Liver (tissue), 9 donors: ENCODE data around the gene YWHAE. TPM values are rescaled to one million over a fixed set of nuclear protein-coding genes. Genes with fewer than 3 reads are reported as not detected.

ENCODE experiments used
- DNase-seq: peaks from one replicate; pipeline ENCODE4 v3.0.0-alpha.2; 2017; ENCODE audit warnings: low spot score
- H3K27ac ChIP-seq, 2 donors: one replicate each; pipeline ENCODE4 v1.7.0; 2013; ENCODE audit warnings: inconsistent platforms in 2 of 2, low read length in 2 of 2, control low read depth in 1 of 2, low read depth in 1 of 2, mild to moderate bottlenecking in 1 of 2
- H3K27me3 ChIP-seq, 4 donors: one replicate each; pipeline versions ENCODE4 v1.6.1 to v1.7.0; 2013; ENCODE audit warnings: low read length in 3 of 4, inconsistent platforms in 1 of 4, mild to moderate bottlenecking in 1 of 4, moderate library complexity in 1 of 4; ENCODE audit not compliant: control insufficient read depth in 4 of 4, insufficient read depth in 4 of 4
- H3K36me3 ChIP-seq, 4 donors: one replicate each; pipeline versions ENCODE4 v1.6.1 to v1.7.0; 2013; ENCODE audit warnings: low read length in 3 of 4, mild to moderate bottlenecking in 3 of 4, low read depth in 1 of 4, moderate library complexity in 1 of 4; ENCODE audit not compliant: control insufficient read depth in 4 of 4, insufficient read depth in 3 of 4
- H3K4me1 ChIP-seq, 4 donors: one replicate each; pipeline versions ENCODE4 v1.6.1 to v1.7.0; 2013; ENCODE audit warnings: low read length in 3 of 4, mild to moderate bottlenecking in 3 of 4, moderate library complexity in 1 of 4; ENCODE audit not compliant: control insufficient read depth in 4 of 4, insufficient read depth in 4 of 4
- H3K4me3 ChIP-seq, 3 donors: one replicate each; pipeline versions ENCODE4 v1.6.1 to v1.7.0; 2013; ENCODE audit warnings: low read length in 3 of 3, control low read depth in 1 of 3, low read depth in 1 of 3, mild to moderate bottlenecking in 1 of 3
- H3K9ac ChIP-seq, 2 donors: one replicate each; pipeline ENCODE4 v1.7.0; 2013; ENCODE audit warnings: low read length in 2 of 2, mild to moderate bottlenecking in 2 of 2, moderate library complexity in 2 of 2, control low read depth in 1 of 2, low read depth in 1 of 2
- H3K9me3 ChIP-seq, 4 donors: one replicate each; pipeline versions ENCODE4 v1.6.1 to v1.7.0; 2013; ENCODE audit warnings: low read length in 3 of 4; ENCODE audit not compliant: control insufficient read depth in 4 of 4
- GABPA ChIP-seq, 2 donors: IDR thresholded peaks in 1 of 2; conservative IDR thresholded peaks in 1 of 2; 2 replicates each; pipeline ENCODE4 v1.6.1; 2016; ENCODE audit warnings: antibody characterized with exemption in 2 of 2, mild to moderate bottlenecking in 1 of 2, moderate library complexity in 1 of 2
- HNF4A ChIP-seq, 2 donors: conservative IDR thresholded peaks; 2 replicates each; pipeline ENCODE4 v1.6.1; 2016; ENCODE audit warnings: antibody characterized with exemption in 2 of 2, mild to moderate bottlenecking in 2 of 2
- HNF4G ChIP-seq: IDR thresholded peaks from 2 replicates; pipeline ENCODE4 v1.6.1; 2016; ENCODE audit warnings: antibody characterized with exemption
- NR2F2 ChIP-seq: IDR thresholded peaks from 2 replicates; pipeline ENCODE4 v1.6.1; 2016; ENCODE audit warnings: antibody characterized with exemption
- RAD21 ChIP-seq, 2 donors: IDR thresholded peaks; 2 replicates each; pipeline ENCODE4 v1.6.1; 2016; ENCODE audit warnings: antibody characterized with exemption in 2 of 2, mild to moderate bottlenecking in 2 of 2
- RXRA ChIP-seq, 2 donors: IDR thresholded peaks; 2 replicates each; pipeline ENCODE4 v1.6.1; 2017 to 2018; ENCODE audit warnings: antibody characterized with exemption in 2 of 2, mild to moderate bottlenecking in 1 of 2
- SP1 ChIP-seq: IDR thresholded peaks from 2 replicates; pipeline ENCODE4 v1.6.1; 2018; ENCODE audit warnings: antibody characterized with exemption, mild to moderate bottlenecking
- TAF1 ChIP-seq: conservative IDR thresholded peaks from 2 replicates; pipeline ENCODE4 v1.6.1; 2016; ENCODE audit warnings: antibody characterized with exemption, mild to moderate bottlenecking
- YY1 ChIP-seq: IDR thresholded peaks from 2 replicates; pipeline ENCODE4 v1.6.1; 2016; ENCODE audit warnings: antibody characterized with exemption, mild to moderate bottlenecking
- WGBS: extraction: QIAGEN DNeasy Blood & Tissue Kit; methylation state at CpG from one replicate; pipeline ENCODE4 v1.1.7; 2013; 5-methylcytosine and 5-hydroxymethylcytosine counted together
- polyA plus RNA-seq, 2 donors: library from polyadenylated mRNA; stranded (reverse) in 1 of 2; unstranded in 1 of 2; fragments of 200-250 nt in 1 of 2; fragments of >200 nt in 1 of 2; fragmentation: Nextera tagmentation in 1 of 2; extraction: Ambion mirVana in 1 of 2; gene quantifications; one replicate each; pipeline versions ENCODE4 v1.2.1 to v1.2.3, GENCODE V29; 2013 to 2015
- total RNA-seq, 2 donors: library from RNA; depleted of rRNA; stranded (reverse); fragments of >200 nt; gene quantifications; one replicate each; pipeline ENCODE4 v1.2.3, GENCODE V29; 2014
- TF ChIP-seq, protein P1 (sequence below): fragments of 150-350 bp; IDR thresholded peaks from 2 replicates; pipeline ENCODE4 v1.5.1; 2017; ENCODE audit warnings: improper control_type of control experiment, low read depth, low read length; ENCODE audit not compliant: missing input control
- TF ChIP-seq, protein P2 (sequence below): IDR thresholded peaks from 2 replicates; pipeline ENCODE4 v1.6.1; 2016; ENCODE audit warnings: antibody characterized with exemption
- TF ChIP-seq, protein P3 (sequence below): IDR thresholded peaks from 2 replicates; pipeline ENCODE4 v1.6.1; 2016; ENCODE audit warnings: antibody characterized with exemption, mild to moderate bottlenecking
- TF ChIP-seq, protein P4 (sequence below): IDR thresholded peaks from 2 replicates; pipeline ENCODE4 v1.6.1; 2016; ENCODE audit warnings: antibody characterized with exemption
- donor health status: healthy.
- donor health status: healthy.
- donor health status: healthy.
- donor health status: healthy.
- donor health status: healthy.

Gene YWHAE
- total and polyA plus RNA-seq, 4 donors = 173 to 288 (median 202) TPM

DNA sequence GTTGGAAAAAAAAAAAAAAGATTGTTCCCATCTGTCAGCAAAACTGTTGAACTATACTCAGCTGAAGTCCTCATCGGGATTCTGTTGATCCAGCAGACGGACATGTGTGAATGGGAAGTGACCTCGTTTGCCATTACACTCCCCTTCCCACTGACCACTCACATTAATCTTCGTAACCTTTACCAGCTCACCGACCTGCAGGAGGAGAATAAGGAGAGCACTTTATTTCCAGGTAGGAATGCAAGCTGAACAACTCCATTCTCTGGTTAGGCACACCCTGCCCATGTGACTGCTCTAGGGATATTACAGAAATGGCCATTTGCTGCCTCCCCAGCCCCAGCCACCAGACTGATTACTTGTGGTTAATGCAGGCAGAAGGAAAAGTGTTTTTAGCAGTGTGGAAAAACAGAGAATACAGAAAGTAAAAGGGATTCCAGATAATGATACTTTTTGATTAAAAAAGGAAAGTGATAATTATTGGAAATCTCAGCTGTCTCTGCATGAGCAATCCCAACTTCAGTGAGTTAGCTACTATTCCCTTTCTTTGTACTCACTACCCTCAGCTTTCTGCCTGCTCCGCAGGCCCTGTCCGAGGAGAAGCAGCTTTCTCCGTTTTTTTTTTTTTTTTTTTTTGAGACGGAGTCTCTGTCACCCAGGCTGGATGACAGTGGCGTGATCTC is 23.6 kb upstream of the YWHAE start:
- TF ChIP-seq, protein P1, sequence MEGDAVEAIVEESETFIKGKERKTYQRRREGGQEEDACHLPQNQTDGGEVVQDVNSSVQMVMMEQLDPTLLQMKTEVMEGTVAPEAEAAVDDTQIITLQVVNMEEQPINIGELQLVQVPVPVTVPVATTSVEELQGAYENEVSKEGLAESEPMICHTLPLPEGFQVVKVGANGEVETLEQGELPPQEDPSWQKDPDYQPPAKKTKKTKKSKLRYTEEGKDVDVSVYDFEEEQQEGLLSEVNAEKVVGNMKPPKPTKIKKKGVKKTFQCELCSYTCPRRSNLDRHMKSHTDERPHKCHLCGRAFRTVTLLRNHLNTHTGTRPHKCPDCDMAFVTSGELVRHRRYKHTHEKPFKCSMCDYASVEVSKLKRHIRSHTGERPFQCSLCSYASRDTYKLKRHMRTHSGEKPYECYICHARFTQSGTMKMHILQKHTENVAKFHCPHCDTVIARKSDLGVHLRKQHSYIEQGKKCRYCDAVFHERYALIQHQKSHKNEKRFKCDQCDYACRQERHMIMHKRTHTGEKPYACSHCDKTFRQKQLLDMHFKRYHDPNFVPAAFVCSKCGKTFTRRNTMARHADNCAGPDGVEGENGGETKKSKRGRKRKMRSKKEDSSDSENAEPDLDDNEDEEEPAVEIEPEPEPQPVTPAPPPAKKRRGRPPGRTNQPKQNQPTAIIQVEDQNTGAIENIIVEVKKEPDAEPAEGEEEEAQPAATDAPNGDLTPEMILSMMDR = no peak
- TF ChIP-seq TAF1 = no peak
- no peak for DNase-seq
- 83% methylated on average over 10 of the region's 10 CpGs for WGBS
- H3K4me1 ChIP-seq = no peaks in the 10 kb centered on the region
- no peaks in the 10 kb centered on the region for H3K27me3 ChIP-seq
- H3K9me3 ChIP-seq = no peaks in the 10 kb centered on the region
- peaks cover 8 to 44% (median 27%) of the 10 kb centered on the region in 4 donors for H3K36me3 ChIP-seq
- no peak overlapping the region for H3K4me3 ChIP-seq
- H3K9ac ChIP-seq = no peak overlapping the region
- no peak overlapping the region for H3K27ac ChIP-seq

DNA sequence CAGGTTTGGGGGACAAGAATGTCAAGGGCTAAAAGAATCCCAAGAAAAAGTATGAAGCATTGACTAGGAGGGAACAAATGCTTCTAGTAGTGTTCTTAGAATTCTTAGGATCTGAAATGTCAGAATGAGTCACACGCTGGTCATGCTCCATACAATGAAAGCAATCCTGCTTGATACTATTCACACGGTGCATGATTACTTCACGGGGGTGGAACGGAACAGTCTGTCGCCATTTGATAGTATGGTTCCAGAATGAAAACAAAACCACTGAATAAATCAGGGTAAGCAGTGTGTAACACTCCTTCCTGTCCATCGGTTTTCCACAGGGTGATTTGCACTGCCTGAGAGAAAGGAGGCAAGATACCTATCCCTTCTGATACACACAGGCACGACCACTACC is 22.9 kb upstream of the YWHAE start:
- Histone ChIP-seq H3K36me3 (peaks cover 8 to 44% (median 27%) of the 10 kb centered on the region in 4 donors), H3K27ac (no peak overlapping the region), H3K4me3 (no peak overlapping the region), H3K9ac (no peak overlapping the region), H3K27me3 (no peaks in the 10 kb centered on the region), H3K4me1 (no peaks in the 10 kb centered on the region), H3K9me3 (no peaks in the 10 kb centered on the region)
- no peak for DNase-seq
- no peak for TF ChIP-seq YY1
- 84% methylated on average over 7 of the region's 7 CpGs for WGBS

DNA sequence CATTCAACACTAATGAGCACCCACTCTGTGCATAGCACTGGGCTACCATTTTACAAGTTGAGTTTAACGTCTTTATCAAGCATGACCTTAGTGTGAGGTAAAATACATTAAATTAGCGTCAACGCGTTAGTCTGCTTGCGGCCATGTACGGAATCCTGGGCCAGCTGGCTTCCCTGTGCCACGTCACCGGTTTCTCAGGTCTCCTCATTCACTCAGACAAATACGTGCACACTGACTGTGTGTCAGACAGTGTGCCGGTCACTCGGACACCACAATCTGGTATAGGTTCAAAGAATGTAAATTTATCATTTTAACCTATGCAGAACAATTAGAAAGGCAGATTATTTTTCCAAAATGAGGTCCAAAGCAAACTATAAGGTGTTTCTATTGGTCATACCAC is 21.4 kb upstream of the YWHAE start:
- TF ChIP-seq NR2F2 (no peak), GABPA (IDR thresholded peaks at IDR 0.05 in 1 of 2, conservative IDR thresholded peaks at IDR 0.05 in 1 of 2) (no peak), SP1 (no peak), HNF4G (no peak), TAF1 (no peak), HNF4A (conservative IDR thresholded peaks at IDR 0.05) (no peak), RXRA (IDR thresholded peaks at IDR 0.05) (no peak), RAD21 (IDR thresholded peaks at IDR 0.05) (no peak)
- TF ChIP-seq, protein P2, sequence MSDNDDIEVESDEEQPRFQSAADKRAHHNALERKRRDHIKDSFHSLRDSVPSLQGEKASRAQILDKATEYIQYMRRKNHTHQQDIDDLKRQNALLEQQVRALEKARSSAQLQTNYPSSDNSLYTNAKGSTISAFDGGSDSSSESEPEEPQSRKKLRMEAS = no peak
- TF ChIP-seq, protein P3, sequence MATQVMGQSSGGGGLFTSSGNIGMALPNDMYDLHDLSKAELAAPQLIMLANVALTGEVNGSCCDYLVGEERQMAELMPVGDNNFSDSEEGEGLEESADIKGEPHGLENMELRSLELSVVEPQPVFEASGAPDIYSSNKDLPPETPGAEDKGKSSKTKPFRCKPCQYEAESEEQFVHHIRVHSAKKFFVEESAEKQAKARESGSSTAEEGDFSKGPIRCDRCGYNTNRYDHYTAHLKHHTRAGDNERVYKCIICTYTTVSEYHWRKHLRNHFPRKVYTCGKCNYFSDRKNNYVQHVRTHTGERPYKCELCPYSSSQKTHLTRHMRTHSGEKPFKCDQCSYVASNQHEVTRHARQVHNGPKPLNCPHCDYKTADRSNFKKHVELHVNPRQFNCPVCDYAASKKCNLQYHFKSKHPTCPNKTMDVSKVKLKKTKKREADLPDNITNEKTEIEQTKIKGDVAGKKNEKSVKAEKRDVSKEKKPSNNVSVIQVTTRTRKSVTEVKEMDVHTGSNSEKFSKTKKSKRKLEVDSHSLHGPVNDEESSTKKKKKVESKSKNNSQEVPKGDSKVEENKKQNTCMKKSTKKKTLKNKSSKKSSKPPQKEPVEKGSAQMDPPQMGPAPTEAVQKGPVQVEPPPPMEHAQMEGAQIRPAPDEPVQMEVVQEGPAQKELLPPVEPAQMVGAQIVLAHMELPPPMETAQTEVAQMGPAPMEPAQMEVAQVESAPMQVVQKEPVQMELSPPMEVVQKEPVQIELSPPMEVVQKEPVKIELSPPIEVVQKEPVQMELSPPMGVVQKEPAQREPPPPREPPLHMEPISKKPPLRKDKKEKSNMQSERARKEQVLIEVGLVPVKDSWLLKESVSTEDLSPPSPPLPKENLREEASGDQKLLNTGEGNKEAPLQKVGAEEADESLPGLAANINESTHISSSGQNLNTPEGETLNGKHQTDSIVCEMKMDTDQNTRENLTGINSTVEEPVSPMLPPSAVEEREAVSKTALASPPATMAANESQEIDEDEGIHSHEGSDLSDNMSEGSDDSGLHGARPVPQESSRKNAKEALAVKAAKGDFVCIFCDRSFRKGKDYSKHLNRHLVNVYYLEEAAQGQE = no peak
- TF ChIP-seq, protein P1 = no peak
- TF ChIP-seq, protein P4, sequence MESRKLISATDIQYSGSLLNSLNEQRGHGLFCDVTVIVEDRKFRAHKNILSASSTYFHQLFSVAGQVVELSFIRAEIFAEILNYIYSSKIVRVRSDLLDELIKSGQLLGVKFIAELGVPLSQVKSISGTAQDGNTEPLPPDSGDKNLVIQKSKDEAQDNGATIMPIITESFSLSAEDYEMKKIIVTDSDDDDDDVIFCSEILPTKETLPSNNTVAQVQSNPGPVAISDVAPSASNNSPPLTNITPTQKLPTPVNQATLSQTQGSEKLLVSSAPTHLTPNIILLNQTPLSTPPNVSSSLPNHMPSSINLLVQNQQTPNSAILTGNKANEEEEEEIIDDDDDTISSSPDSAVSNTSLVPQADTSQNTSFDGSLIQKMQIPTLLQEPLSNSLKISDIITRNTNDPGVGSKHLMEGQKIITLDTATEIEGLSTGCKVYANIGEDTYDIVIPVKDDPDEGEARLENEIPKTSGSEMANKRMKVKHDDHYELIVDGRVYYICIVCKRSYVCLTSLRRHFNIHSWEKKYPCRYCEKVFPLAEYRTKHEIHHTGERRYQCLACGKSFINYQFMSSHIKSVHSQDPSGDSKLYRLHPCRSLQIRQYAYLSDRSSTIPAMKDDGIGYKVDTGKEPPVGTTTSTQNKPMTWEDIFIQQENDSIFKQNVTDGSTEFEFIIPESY = no peak
- no peaks in the 10 kb centered on the region for H3K27me3 ChIP-seq

More for the DNA sequence above, 21.4 kb upstream of the YWHAE start:
- Histone ChIP-seq H3K36me3 (peaks cover 8 to 44% (median 27%) of the 10 kb centered on the region in 4 donors), H3K9ac (no peak overlapping the region), H3K9me3 (no peaks in the 10 kb centered on the region), H3K27ac (no peak overlapping the region), H3K4me1 (no peaks in the 10 kb centered on the region), H3K4me3 (no peak overlapping the region)
- DNase-seq = no peak
- WGBS = 96% methylated on average over 11 of the region's 11 CpGs
